PC-3 (cell line): Measurements from ENCODE around the gene TMEM131L. TPM values are rescaled to one million over a fixed set of nuclear protein-coding genes. Genes with fewer than 3 reads are reported as not detected.

Experiments
- ATAC-seq: fragments of 200-7000 bp; cut with Tn5 transposase; 2 replicates; pipeline ENCODE4 v1.9.1; 2020; ENCODE audit warnings: mild to moderate bottlenecking, moderate library complexity
- BruUV-seq: library from RNA; stranded (reverse); fragments of 400-500 nt; replicated peaks from 2 replicates; lab custom pipeline; 2021; lab: Mats Ljungman, UMichigan
- CTCF ChIA-PET: fragments of 300-600 bp; sonication (Branson Sonifier 250); formaldehyde crosslinking; loops from one replicate; lab custom pipeline; 2022; ENCODE audit warnings: antibody characterized with exemption; lab: Charles Lee
- POLR2A ChIA-PET: fragments of 300-600 bp; sonication (Branson Sonifier 250); formaldehyde crosslinking; loops from one replicate; lab custom pipeline; 2022; ENCODE audit warnings: antibody characterized with exemption; ENCODE audit not compliant: unreplicated experiment; lab: Charles Lee
- DNase-seq: peaks from one replicate; pipeline ENCODE4 v3.0.0-alpha.2; 2015
- H2AFZ ChIP-seq: fragments of 300-600 bp; sonication (generic); 2 replicates; pipeline ENCODE4 v1.6.0; 2016; ENCODE audit warnings: antibody characterized with exemption, low read length
- H3F3A ChIP-seq: fragments of 300-600 bp; sonication (generic); one replicate; pipeline ENCODE4 v1.6.0; 2017; ENCODE audit warnings: antibody characterized with exemption, low read length, control low read depth, mild to moderate bottlenecking; ENCODE audit not compliant: unreplicated experiment
- H3K27ac ChIP-seq: fragments of 300-600 bp; sonication (generic); 2 replicates; pipeline ENCODE4 v1.5.1; 2016; ENCODE audit warnings: mild to moderate bottlenecking, low read length
- H3K27me3 ChIP-seq: fragments of 300-600 bp; sonication (generic); 2 replicates; pipeline ENCODE4 v1.6.1; 2016; ENCODE audit warnings: low read length, mixed read lengths
- H3K36me3 ChIP-seq: fragments of 300-600 bp; sonication (generic); 2 replicates; pipeline ENCODE4 v1.6.1; 2016; ENCODE audit warnings: low read depth, mixed run types, low read length, mixed read lengths
- H3K4me1 ChIP-seq: fragments of 300-600 bp; sonication (generic); 2 replicates; pipeline ENCODE4 v1.5.1; 2016; ENCODE audit warnings: low read length; ENCODE audit not compliant: insufficient read depth
- H3K4me2 ChIP-seq: fragments of 300-600 bp; sonication (generic); 2 replicates; pipeline ENCODE4 v1.6.0; 2016; ENCODE audit warnings: low read length
- H3K4me3 ChIP-seq: fragments of 300-600 bp; sonication (generic); 2 replicates; pipeline ENCODE4 v1.5.1; 2016; ENCODE audit warnings: mild to moderate bottlenecking, low read length, mixed read lengths
- H3K79me2 ChIP-seq: fragments of 300-600 bp; sonication (generic); 2 replicates; pipeline ENCODE4 v1.6.1; 2017; ENCODE audit warnings: low read length, mixed read lengths
- H3K9ac ChIP-seq: fragments of 300-600 bp; sonication (generic); 2 replicates; pipeline ENCODE4 v1.6.0; 2016; ENCODE audit warnings: mild to moderate bottlenecking, low read length
- H3K9me2 ChIP-seq: fragments of 300-600 bp; sonication (generic); replicated peaks from 2 replicates; pipeline ENCODE4 v1.6.1; 2016; ENCODE audit warnings: mixed run types, low read length, mixed read lengths
- H3K9me3 ChIP-seq: fragments of 300-600 bp; sonication (generic); 2 replicates; pipeline ENCODE4 v1.6.1; 2016; ENCODE audit warnings: low read length, mixed read lengths
- H4K20me1 ChIP-seq: fragments of 300-600 bp; sonication (generic); 2 replicates; pipeline ENCODE4 v1.6.1; 2016; ENCODE audit warnings: low read length, mixed read lengths
- CTCF ChIP-seq: fragments of 300-600 bp; sonication (generic); conservative IDR thresholded peaks from 2 replicates; pipeline ENCODE4 v1.5.1; 2017; ENCODE audit warnings: antibody characterized with exemption, low read depth, mild to moderate bottlenecking, low read length
- EZH2 ChIP-seq: fragments of 300-600 bp; sonication (generic); IDR thresholded peaks from one replicate; pipeline ENCODE4 v1.6.1; 2017; ENCODE audit warnings: antibody characterized with exemption, mild to moderate bottlenecking, low read length; ENCODE audit not compliant: unreplicated experiment
- EZH2phosphoT487 ChIP-seq: fragments of 300-600 bp; sonication (generic); IDR thresholded peaks from 2 replicates; pipeline ENCODE4 v1.6.1; 2018; ENCODE audit warnings: mild to moderate bottlenecking, antibody characterized with exemption, low read length, borderline replicate concordance
- intact Hi-C: fragments of 100-400 bp; cut with micrococcal nuclease; formaldehyde crosslinking; loops from 2 replicates; pipeline ENCODE4 v1.9.0; 2023
- total RNA-seq: library from RNA; depleted of rRNA; stranded (reverse); fragments of >200 nt; gene quantifications from 2 replicates; pipeline ENCODE4 v1.2.3, GENCODE V29; 2014

Gene TMEM131L
- total RNA-seq, 1 experiment from 2014 or later = 7.7 TPM

- H3F3A ChIP-seq = no peaks in the 10 kb centered on the region
- ChIA-PET CTCF (no interaction called here), POLR2A (no interaction called here)
- peaks cover 52% of the 10 kb centered on the region for H3K79me2 ChIP-seq
- H4K20me1 ChIP-seq = no peaks in the 10 kb centered on the region
- TF ChIP-seq EZH2 (no peak), EZH2phosphoT487 (no peak), CTCF (no peak)
- H3K9me2 ChIP-seq = no peaks in the 10 kb centered on the region
- no peak overlapping the region for H3K27ac ChIP-seq
- no peaks in the 10 kb centered on the region for H3K9me3 ChIP-seq
- H3K9ac ChIP-seq = no peak overlapping the region
- ATAC-seq (no peak), DNase-seq (no peak)
- no TSS peak for BruUV-seq
- no peaks in the 10 kb centered on the region for H3K27me3 ChIP-seq
- no peak overlapping the region for H3K4me2 ChIP-seq
- H3K4me1 ChIP-seq = peaks cover 9% of the 10 kb centered on the region; the same call in 1 of the 2 replicates
- H2AFZ ChIP-seq = no peak overlapping the region
- no peak overlapping the region for H3K4me3 ChIP-seq
- intact Hi-C loops = no loop called here
- H3K36me3 ChIP-seq = no peaks in the 10 kb centered on the region; the same call in 1 of the 2 replicates
Measured at GRCh38 chr4:153472122-153473037, 6.2 kb downstream of the TMEM131L start.

GRCh38 chr4:153474251-153474650, 8.1 kb downstream of the TMEM131L start:
- Histone ChIP-seq H3K4me2 (no peak overlapping the region), H3K36me3 (no peaks in the 10 kb centered on the region; the same call in 1 of the 2 replicates), H3K79me2 (peaks cover 38% of the 10 kb centered on the region), H3K27me3 (no peaks in the 10 kb centered on the region), H3K4me1 (no peaks in the 10 kb centered on the region), H3F3A (no peaks in the 10 kb centered on the region), H3K27ac (no peak overlapping the region), H2AFZ (no peak overlapping the region), H3K9ac (no peak overlapping the region), H3K9me2 (no peaks in the 10 kb centered on the region), H3K9me3 (no peaks in the 10 kb centered on the region), H3K4me3 (no peak overlapping the region), H4K20me1 (no peaks in the 10 kb centered on the region)
- POLR2A ChIA-PET = no interaction called here
- TF ChIP-seq CTCF = no peak
- no peak for TF ChIP-seq EZH2phosphoT487
- TF ChIP-seq EZH2 = no peak
- CTCF ChIA-PET = no interaction called here
- ATAC-seq = no peak
- intact Hi-C loops = no loop called here
- no TSS peak for BruUV-seq
- DNase-seq = no peak
